Tibial artery (tissue), 4 donors: Measurements from ENCODE around the gene TRAPPC3L.
A peak's percentile ranks its signal among the peaks of the same experiment; 100 is the strongest.

Experiments used
- DNase-seq, 2 donors: peaks; one replicate each; pipeline ENCODE4 v3.0.0-alpha.2; 2019
- H3K27ac ChIP-seq, 2 donors: fragments of 200-600 bp; sonication (generic) in 1 of 2; 1 replicate in 1 of 2; 2 replicates in 1 of 2; pipeline ENCODE4 v1.5.1; 2018 to 2019; ENCODE audit warnings: mild to moderate bottlenecking in 1 of 2
- H3K27me3 ChIP-seq, 2 donors: fragments of 200-600 bp; sonication (generic) in 1 of 2; one replicate each; pipeline versions ENCODE4 v1.5.1 to v1.6.0; 2016 to 2019
- H3K36me3 ChIP-seq, 3 donors: fragments of 200-600 bp; sonication (generic) in 2 of 3; one replicate each; pipeline ENCODE4 v1.5.1; 2016 to 2019; ENCODE audit warnings: mild to moderate bottlenecking in 2 of 3
- H3K4me1 ChIP-seq, 4 donors: fragments of 200-600 bp; sonication (generic) in 2 of 4; 1 replicate in 3 of 4; 2 replicates in 1 of 4; pipeline ENCODE4 v1.5.1; 2016 to 2019
- H3K4me3 ChIP-seq, 2 donors: fragments of 200-600 bp; sonication (generic) in 1 of 2; 1 replicate in 1 of 2; 2 replicates in 1 of 2; pipeline ENCODE4 v1.5.1; 2018 to 2019; ENCODE audit warnings: mild to moderate bottlenecking in 2 of 2
- H3K9me3 ChIP-seq, 3 donors: fragments of 200-600 bp; sonication (generic) in 1 of 3; one replicate each; pipeline ENCODE4 v1.5.1; 2016 to 2019
- intact Hi-C: fragments of 100-400 bp; cut with DNase I; formaldehyde crosslinking; loops from one replicate; pipeline ENCODE4 v1.15.0; 2023; ENCODE audit warnings: low total_unique reads
- TF ChIP-seq, protein P1 (sequence below), 2 experiments: fragments of 200-600 bp in 1 of 2; fragments of 450-650 bp in 1 of 2; IDR thresholded peaks; one replicate each; pipeline ENCODE4 v1.5.1; 2017 to 2019; ENCODE audit warnings: antibody characterized with exemption in 2 of 2, mild to moderate bottlenecking in 1 of 2, moderate library complexity in 1 of 2

The TRAPPC3L gene

DNA sequence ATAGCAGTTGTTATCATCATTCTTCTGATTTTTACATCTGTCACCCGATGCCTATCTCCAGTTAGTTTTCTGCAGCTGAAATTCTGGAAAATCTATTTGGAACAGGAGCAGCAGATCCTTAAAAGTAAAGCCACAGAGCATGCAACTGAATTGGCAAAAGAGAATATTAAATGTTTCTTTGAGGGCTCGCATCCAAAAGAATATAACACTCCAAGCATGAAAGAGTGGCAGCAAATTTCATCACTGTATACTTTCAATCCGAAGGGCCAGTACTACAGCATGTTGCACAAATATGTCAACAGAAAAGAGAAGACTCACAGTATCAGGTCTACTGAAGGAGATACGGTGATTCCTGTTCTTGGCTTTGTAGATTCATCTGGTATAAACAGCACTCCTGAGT is 82.2 kb downstream of the TRAPPC3L start:
- Histone ChIP-seq H3K27ac (no peak overlapping the region), H3K36me3 (no peaks in the 10 kb centered on the region), H3K4me3 (no peak overlapping the region), H3K4me1 (peaks cover 0 to 10% (median 8%) of the 10 kb centered on the region in 4 donors), H3K9me3 (no peaks in the 10 kb centered on the region), H3K27me3 (peaks cover 0 to 12% of the 10 kb centered on the region in 2 donors)
- TF ChIP-seq, protein P1, sequence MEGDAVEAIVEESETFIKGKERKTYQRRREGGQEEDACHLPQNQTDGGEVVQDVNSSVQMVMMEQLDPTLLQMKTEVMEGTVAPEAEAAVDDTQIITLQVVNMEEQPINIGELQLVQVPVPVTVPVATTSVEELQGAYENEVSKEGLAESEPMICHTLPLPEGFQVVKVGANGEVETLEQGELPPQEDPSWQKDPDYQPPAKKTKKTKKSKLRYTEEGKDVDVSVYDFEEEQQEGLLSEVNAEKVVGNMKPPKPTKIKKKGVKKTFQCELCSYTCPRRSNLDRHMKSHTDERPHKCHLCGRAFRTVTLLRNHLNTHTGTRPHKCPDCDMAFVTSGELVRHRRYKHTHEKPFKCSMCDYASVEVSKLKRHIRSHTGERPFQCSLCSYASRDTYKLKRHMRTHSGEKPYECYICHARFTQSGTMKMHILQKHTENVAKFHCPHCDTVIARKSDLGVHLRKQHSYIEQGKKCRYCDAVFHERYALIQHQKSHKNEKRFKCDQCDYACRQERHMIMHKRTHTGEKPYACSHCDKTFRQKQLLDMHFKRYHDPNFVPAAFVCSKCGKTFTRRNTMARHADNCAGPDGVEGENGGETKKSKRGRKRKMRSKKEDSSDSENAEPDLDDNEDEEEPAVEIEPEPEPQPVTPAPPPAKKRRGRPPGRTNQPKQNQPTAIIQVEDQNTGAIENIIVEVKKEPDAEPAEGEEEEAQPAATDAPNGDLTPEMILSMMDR (IDR thresholded peaks at IDR 0.05) = no peak
- intact Hi-C loops = no loop called here
- no peak for DNase-seq

GRCh38 chr6:116461932-116462885 is 83.3 kb downstream of the TRAPPC3L start:
- no peaks in the 10 kb centered on the region for H3K36me3 ChIP-seq
- H3K27ac ChIP-seq = no peak overlapping the region
- H3K4me3 ChIP-seq = peak overlapping the region; percentile 40 to 55
- peaks cover 0 to 10% (median 8%) of the 10 kb centered on the region in 4 donors for H3K4me1 ChIP-seq
- intact Hi-C loops = no loop called here
- H3K27me3 ChIP-seq = peaks cover 0 to 12% of the 10 kb centered on the region in 2 donors
- DNase-seq = peak in 1 of 2 donors; percentile 67
- TF ChIP-seq, protein P1 (IDR thresholded peaks at IDR 0.05) = no peak
- H3K9me3 ChIP-seq = no peaks in the 10 kb centered on the region

- TF ChIP-seq, protein P1 (IDR thresholded peaks at IDR 0.05) = no peak
- Histone ChIP-seq H3K4me3 (peak within 1 kb of the TSS; percentile 40 to 55), H3K36me3 (no peaks in the 10 kb centered on the region), H3K27me3 (peaks cover 0 to 12% of the 10 kb centered on the region in 2 donors), H3K9me3 (no peaks in the 10 kb centered on the region), H3K4me1 (peaks cover 0 to 10% (median 8%) of the 10 kb centered on the region in 4 donors), H3K27ac (no peak within 1 kb of the TSS)
- DNase-seq = no peak
- intact Hi-C loops = no loop called here
Measured at GRCh38 chr6:116461331-116461931, 84.1 kb downstream of the TRAPPC3L start, which contains the start of gene CALHM6. Gene CALHM6 (plus strand): TSS chr6:116461375. CDS start chr6:116461930, 555 bp downstream.

GRCh38 chr6:116459927-116460326 is 85.6 kb downstream of the TRAPPC3L start:
- H3K27ac ChIP-seq = no peak overlapping the region
- no peaks in the 10 kb centered on the region for H3K9me3 ChIP-seq
- TF ChIP-seq, protein P1 (IDR thresholded peaks at IDR 0.05) = no peak
- H3K27me3 ChIP-seq = peaks cover 0 to 12% of the 10 kb centered on the region in 2 donors
- no peak for DNase-seq
- H3K4me1 ChIP-seq = peaks cover 0 to 10% (median 8%) of the 10 kb centered on the region in 4 donors
- intact Hi-C loops = no loop called here
- no peaks in the 10 kb centered on the region for H3K36me3 ChIP-seq
- no peak overlapping the region for H3K4me3 ChIP-seq

GRCh38 chr6:116458264-116458663 is 87.2 kb downstream of the TRAPPC3L start:
- no peak for DNase-seq
- H3K4me3 ChIP-seq = no peak overlapping the region
- no peaks in the 10 kb centered on the region for H3K36me3 ChIP-seq
- TF ChIP-seq, protein P1 (IDR thresholded peaks at IDR 0.05) = no peak
- no peak overlapping the region for H3K27ac ChIP-seq
- H3K27me3 ChIP-seq = peaks cover 0 to under 1% of the 10 kb centered on the region in 2 donors
- H3K4me1 ChIP-seq = peaks cover 0 to 10% (median 8%) of the 10 kb centered on the region in 4 donors
- intact Hi-C loops = no loop called here
- H3K9me3 ChIP-seq = no peaks in the 10 kb centered on the region
